GM18507 (cell line): Measurements from ENCODE around the gene CDC45.

Experiments
- DNase-seq: peaks from one replicate; pipeline ENCODE4 v3.0.0; 2011; ENCODE audit warnings: low read depth; ENCODE audit not compliant: insufficient read length; ENCODE audit errors: extremely low spot score
- FAIRE-seq: peaks from 2 replicates; lab custom pipeline; 2011; peaks lifted over from hg19 to GRCh38; lab: Jason Lieb, UNC

The CDC45 gene

GRCh38 chr22:19466126-19466716 lies 13.5 kb upstream of the CDC45 start:
- FAIRE-seq (no peak), DNase-seq (no peak)

DNA sequence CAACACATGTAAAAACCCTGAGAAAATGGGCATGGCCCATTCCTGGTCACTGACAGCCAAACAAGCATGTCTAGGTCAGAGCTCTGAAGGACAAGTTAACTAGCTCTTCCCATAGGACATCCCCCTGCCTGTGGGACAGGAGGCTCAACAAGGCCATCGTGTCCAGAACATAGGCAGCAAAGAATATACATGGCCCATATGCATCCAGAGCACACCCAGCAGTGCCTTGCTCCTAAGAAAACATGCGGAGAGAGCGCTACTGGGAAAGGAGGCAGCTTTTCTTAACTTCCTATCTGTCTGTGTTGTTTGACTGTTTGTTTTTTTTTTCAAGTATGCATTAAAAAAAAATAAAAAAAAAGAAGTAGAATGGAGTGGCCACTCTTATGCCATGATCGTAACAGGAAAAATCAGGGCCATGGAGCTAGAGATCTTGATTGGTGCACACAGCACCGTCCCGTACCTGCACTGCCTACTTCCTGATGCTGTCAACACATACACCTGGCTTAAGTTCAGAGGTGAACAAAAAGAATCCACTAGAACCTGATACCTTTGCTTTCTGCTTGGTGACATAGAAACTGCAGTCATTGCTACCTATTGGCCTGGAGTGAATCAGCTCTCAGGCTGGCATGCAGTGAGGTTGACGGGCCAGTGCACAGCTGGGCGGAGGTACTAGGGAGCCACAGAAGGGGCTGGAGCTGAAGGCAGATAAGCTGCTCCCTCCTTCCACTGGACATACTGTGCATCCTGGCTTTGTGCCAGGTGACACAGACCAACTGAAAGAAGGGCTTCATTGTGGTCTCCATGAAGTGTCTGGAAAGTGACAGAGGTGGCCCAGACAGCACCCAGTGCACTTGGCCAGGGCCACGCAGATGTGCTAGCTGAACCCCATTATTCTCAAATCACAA lies 12.6 kb upstream of the CDC45 start:
- DNase-seq: no peak

DNA sequence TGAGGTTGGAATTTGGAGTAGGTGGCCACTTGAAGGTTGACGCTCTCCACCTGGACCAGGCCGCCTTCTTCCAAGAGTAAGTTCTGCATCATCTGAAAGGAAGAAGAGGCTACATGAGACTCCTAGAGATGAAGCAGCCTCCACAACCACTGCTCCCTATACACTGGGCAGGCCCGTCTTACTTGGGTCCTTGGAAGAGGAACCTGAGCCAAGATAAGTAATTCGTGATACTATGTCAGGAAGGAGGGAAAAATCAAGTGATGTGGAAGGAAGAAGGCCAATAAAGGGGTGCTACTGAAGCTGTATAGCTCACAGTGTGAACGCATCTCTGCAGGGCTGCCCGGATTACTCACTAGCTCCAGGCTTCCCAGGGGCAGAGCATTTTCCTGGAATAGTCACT lies 11.8 kb upstream of the CDC45 start:
- FAIRE-seq: no peak
- DNase-seq: no peak

More for the DNA sequence above, 12.6 kb upstream of the CDC45 start:
- no peak for FAIRE-seq

DNA sequence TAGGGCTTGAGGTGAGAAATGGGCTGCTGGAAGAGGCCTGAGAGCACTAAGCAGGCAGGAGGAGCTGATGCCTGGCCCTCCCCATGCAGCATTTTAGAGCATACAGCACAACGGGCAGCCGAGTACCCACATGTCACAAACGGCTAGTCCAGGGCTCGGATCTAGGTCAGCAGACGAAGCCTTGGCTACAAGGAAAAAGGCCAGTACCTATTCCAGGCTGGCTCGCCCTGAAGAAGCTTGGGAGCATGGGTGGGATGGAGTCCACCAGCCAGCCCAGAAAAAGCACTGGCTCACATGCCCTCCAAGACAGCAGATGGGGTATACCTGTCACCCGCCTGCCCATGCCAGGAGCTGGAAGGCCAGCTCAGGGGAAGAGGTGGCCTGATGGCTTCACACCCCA lies 10.3 kb upstream of the CDC45 start:
- DNase-seq: no peak
- FAIRE-seq: no peak

GRCh38 chr22:19470010-19470409 lies 9.7 kb upstream of the CDC45 start:
- no peak for FAIRE-seq

GRCh38 chr22:19471572-19471971 lies 8.1 kb upstream of the CDC45 start:
- DNase-seq (no peak), FAIRE-seq (no peak)

More at GRCh38 chr22:19470010-19470409, 9.7 kb upstream of the CDC45 start:
- DNase-seq: no peak

- DNase-seq: no peak
- FAIRE-seq: no peak
Observed at GRCh38 chr22:19472233-19472632, 7.5 kb upstream of the CDC45 start.

- FAIRE-seq (no peak), DNase-seq (no peak)
Observed at GRCh38 chr22:19473578-19473977, 6.1 kb upstream of the CDC45 start.

DNA sequence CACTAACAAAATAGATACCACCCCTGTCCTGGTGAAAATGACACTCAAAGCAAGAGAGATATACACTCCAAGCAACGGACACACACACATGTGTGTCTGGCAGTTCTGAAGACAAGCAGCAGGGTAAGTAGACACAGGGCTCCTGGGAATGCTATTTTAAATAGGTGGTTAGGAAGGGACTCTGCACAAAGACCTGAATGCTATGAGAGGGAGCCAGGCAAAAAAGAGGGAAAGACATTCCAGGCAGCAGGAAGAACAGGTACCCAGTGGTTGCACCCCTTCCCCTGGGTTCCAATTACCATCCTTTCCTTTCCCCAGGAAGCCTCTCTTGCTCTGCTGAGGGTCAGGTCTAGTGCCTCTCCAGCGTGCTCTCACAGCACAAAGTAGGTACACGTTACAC lies 3.7 kb upstream of the CDC45 start:
- FAIRE-seq: no peak
- DNase-seq: no peak

DNA sequence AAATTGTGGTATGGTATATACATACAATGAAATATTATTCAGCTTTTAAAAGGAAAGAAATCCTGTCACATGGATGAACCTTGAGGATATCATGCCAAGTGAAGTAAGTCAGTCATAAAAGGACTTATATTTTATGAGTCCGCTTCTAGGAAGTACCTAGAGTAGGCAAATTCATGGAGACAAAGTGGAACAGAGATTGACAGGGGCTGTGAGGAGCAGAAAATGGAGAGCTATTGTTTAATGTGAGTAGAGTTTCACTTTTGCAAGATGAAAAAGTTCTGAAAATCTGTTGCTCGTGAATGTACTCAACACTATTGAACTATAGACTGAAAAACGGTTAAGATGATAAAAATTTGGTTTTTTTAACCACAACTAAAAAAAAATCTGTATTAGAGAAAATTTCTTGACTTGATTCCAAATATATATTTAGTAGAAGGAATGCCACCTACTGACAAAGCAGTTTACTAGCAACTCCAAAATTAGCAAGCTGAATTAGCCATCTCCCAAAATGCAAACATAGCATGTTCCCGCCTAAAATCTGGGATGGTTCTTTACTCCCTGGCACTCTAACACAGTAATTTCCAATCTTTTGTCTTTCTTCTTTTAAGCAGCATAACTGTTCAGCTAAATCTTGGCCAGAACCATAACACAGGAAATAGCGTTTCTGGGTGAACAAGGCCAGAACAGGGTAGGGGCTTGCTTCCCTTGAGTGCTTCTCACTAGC lies 2.2 kb upstream of the CDC45 start:
- peak; percentile 41 for FAIRE-seq

GRCh38 chr22:19478045-19478900 lies 1.4 kb upstream of the CDC45 start:
- peak; percentile 39 for FAIRE-seq

More for the DNA sequence above, 2.2 kb upstream of the CDC45 start:
- no peak for DNase-seq

GRCh38 chr22:19478901-19479354 lies 792 bp upstream of the CDC45 start, which contains the start of gene UFD1:
TSS of gene UFD1 (minus strand) at chr22:19479193. CDS start at chr22:19479085, 108 bp downstream.
- FAIRE-seq (no peak), DNase-seq (peak; percentile 44)

More at GRCh38 chr22:19478045-19478900, 1.4 kb upstream of the CDC45 start:
- DNase-seq: no peak

- DNase-seq: no peak
- FAIRE-seq: no peak
Observed at GRCh38 chr22:19480173-19480568, 451 bp downstream of the CDC45 start.

DNA sequence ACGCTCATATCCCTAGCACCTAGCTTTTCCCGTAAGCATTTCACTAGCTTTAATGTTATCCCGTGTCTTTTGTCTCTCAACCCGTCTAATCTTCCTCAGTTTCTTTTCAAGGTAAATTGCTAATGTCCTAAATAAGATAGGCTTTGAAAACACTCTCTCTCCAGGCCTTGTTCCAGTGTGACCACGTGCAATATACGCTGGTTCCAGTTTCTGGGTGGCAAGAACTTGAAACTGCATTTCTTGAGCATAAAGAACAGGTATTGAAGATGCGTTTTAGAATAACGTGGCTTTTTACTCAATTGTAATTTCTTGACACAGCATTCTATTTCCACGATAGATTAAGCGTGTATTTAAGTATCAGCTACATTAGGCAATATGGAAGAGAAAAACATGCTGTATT lies 1.1 kb downstream of the CDC45 start:
- FAIRE-seq (no peak), DNase-seq (no peak)

- DNase-seq: no peak
- no peak for FAIRE-seq
Observed at GRCh38 chr22:19482297-19482696, 2.6 kb downstream of the CDC45 start.

DNA sequence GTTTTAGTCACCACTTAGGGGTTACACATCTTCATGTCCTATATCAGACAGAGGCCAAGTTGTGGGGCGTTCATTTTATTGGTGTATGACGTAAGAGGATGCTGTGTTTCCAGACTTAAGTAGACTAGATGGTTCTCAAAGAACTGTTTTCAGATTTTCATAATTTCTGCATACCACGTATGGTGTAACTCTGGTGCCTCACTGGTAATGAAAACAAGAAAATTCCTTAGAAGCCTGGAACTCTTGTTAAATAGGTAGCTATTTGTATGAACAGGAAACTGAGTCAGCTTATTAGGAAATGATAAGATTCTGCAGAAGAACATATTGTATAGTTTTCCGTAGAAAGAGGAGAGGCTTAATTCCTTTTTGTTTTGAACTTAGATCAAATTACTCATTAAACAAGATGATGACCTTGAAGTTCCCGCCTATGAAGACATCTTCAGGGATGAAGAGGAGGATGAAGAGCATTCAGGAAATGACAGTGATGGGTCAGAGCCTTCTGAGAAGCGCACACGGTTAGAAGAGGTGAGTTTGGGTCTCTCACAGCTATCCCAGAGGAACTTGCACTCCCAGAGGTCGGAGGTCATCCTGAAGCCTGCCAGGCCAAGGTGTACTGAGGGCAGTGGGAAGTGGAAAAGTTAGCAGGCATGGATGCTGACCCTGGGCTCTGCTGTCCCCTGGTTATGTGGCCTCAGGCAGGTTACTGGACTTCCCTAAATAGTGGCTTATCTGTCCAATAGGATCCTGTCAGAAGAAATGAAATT lies 3.9 kb downstream of the CDC45 start:
- FAIRE-seq (no peak), DNase-seq (no peak)

- no peak for FAIRE-seq
Observed at GRCh38 chr22:19488285-19488684, 8.6 kb downstream of the CDC45 start.

More at GRCh38 chr22:19488285-19488684, 8.6 kb downstream of the CDC45 start:
- no peak for DNase-seq
